ENCODE measurements around the gene MGRN1.

Gene MGRN1

GRCh38 chr16:4663465-4663776 lies 38.8 kb downstream of the MGRN1 start:
- ATAC-seq: no peak
- TF ChIP-seq TCF4 (CRISPR knock-in tag; IDR thresholded peaks at IDR 0.05; ENCODE audit: borderline replicate concordance): no peak
- no peak for TF ChIP-seq CSRNP3 (CRISPR knock-in tag; IDR thresholded peaks at IDR 0.05)
- no peak for TF ChIP-seq CSDC2 (CRISPR knock-in tag; IDR thresholded peaks at IDR 0.05)
- TF ChIP-seq ZNF70 (CRISPR knock-in tag; IDR thresholded peaks at IDR 0.05): no peak

GRCh38 chr16:4663777-4664465 lies 39.3 kb downstream of the MGRN1 start:
- no peak for ATAC-seq
- no peak for TF ChIP-seq ARNTL (CRISPR knock-in tag; IDR thresholded peaks at IDR 0.05; ENCODE audit: borderline replicate concordance, low read depth)
- TF ChIP-seq BACH2 (CRISPR knock-in tag; IDR thresholded peaks at IDR 0.05; ENCODE audit: borderline replicate concordance): no peak
- TF ChIP-seq ZNF565 (CRISPR knock-in tag; conservative IDR thresholded peaks at IDR 0.05; ENCODE audit: low read depth): no peak
- no peak for TF ChIP-seq ESRRG (CRISPR knock-in tag; IDR thresholded peaks at IDR 0.05)
- no peak for TF ChIP-seq ZNF8 (CRISPR knock-in tag; IDR thresholded peaks at IDR 0.05)
- no peak for TF ChIP-seq POU6F1 (CRISPR knock-in tag; IDR thresholded peaks at IDR 0.05; ENCODE audit: borderline replicate concordance, low read depth)
- TF ChIP-seq TOX (CRISPR knock-in tag; IDR thresholded peaks at IDR 0.05; ENCODE audit: borderline replicate concordance): no peak
- TF ChIP-seq, protein P1, sequence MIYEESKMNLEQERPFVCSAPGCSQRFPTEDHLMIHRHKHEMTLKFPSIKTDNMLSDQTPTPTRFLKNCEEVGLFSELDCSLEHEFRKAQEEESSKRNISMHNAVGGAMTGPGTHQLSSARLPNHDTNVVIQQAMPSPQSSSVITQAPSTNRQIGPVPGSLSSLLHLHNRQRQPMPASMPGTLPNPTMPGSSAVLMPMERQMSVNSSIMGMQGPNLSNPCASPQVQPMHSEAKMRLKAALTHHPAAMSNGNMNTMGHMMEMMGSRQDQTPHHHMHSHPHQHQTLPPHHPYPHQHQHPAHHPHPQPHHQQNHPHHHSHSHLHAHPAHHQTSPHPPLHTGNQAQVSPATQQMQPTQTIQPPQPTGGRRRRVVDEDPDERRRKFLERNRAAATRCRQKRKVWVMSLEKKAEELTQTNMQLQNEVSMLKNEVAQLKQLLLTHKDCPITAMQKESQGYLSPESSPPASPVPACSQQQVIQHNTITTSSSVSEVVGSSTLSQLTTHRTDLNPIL (CRISPR knock-in tag; IDR thresholded peaks at IDR 0.05; ENCODE audit: low read depth): no peak
- TF ChIP-seq ZFP30 (CRISPR knock-in tag; IDR thresholded peaks at IDR 0.05): no peak
- no peak for TF ChIP-seq ZNF70 (CRISPR knock-in tag; IDR thresholded peaks at IDR 0.05)
- TF ChIP-seq TSHZ2 (CRISPR knock-in tag; IDR thresholded peaks at IDR 0.05): no peak
- TF ChIP-seq PATZ1 (CRISPR knock-in tag; IDR thresholded peaks at IDR 0.05; ENCODE audit: borderline replicate concordance): no peak

DNA sequence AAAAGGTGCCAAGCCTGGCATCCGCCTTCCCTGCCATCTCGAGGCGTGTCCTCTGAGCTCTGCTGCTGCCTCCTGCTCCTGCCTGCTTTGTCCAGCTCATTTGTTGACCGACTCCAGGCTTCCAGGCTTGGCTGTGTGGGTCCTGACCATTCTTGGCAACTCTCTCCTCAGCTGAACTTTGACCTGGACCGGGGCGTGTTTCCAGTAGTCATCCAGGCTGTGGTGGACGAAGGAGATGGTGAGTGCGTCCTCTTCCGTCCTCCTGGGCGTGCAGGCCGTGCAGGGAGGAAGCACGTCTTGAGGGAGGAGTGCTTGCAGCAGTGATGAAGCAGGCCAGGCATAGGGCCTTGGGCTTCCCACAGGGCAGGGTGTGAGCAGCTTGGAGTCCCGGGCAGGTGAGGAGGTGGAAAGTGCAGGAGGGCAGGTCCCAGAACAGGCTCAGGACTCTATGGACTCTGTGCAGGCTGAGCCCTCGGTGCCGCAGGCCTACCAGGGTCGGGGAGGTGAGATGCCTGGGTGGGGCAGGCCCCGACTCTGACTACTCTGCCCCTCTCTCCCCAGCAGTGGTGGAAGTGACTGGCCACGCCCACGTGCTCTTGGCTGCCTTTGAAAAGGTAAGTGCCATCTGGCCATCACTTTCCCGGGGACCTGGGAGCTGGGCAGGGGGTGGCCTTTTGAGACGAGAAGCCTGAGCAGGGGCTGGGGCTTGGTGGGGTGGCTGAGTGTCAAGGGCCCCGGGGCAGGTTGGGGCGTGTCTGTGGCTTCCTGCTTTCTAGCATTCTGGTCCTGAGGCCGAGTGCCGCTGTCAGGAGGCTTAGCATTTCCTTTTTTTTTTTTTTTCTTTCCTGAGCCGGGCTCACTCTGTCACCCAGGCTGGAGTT lies 40.2 kb downstream of the MGRN1 start:
- ATAC-seq: no peak
- no peak for TF ChIP-seq ISL1 (CRISPR knock-in tag; IDR thresholded peaks at IDR 0.05)
- TF ChIP-seq ESRRG (CRISPR knock-in tag; IDR thresholded peaks at IDR 0.05): no peak
- no peak for TF ChIP-seq PPARA (CRISPR knock-in tag; IDR thresholded peaks at IDR 0.05; ENCODE audit: borderline replicate concordance)
- no peak for TF ChIP-seq CSDC2 (CRISPR knock-in tag; IDR thresholded peaks at IDR 0.05)
- TF ChIP-seq GLIS3 (CRISPR knock-in tag; IDR thresholded peaks at IDR 0.05): no peak
- TF ChIP-seq ZFP3 (CRISPR knock-in tag; IDR thresholded peaks at IDR 0.05): no peak
- TF ChIP-seq RARB (CRISPR knock-in tag; IDR thresholded peaks at IDR 0.05): no peak
- no peak for TF ChIP-seq ZNF565 (CRISPR knock-in tag; conservative IDR thresholded peaks at IDR 0.05; ENCODE audit: low read depth)
- no peak for TF ChIP-seq OSR1 (CRISPR knock-in tag; IDR thresholded peaks at IDR 0.05)
- TF ChIP-seq TCF4 (CRISPR knock-in tag; IDR thresholded peaks at IDR 0.05; ENCODE audit: borderline replicate concordance): no peak
- TF ChIP-seq ZFP30 (CRISPR knock-in tag; IDR thresholded peaks at IDR 0.05): no peak
- TF ChIP-seq TOX (CRISPR knock-in tag; IDR thresholded peaks at IDR 0.05; ENCODE audit: borderline replicate concordance): no peak
- TF ChIP-seq, protein P1 (CRISPR knock-in tag; IDR thresholded peaks at IDR 0.05; ENCODE audit: low read depth): no peak
- TF ChIP-seq ARNTL (CRISPR knock-in tag; IDR thresholded peaks at IDR 0.05; ENCODE audit: borderline replicate concordance, low read depth): no peak
- TF ChIP-seq ZNF8 (CRISPR knock-in tag; IDR thresholded peaks at IDR 0.05): no peak
- no peak for TF ChIP-seq POU6F1 (CRISPR knock-in tag; IDR thresholded peaks at IDR 0.05; ENCODE audit: borderline replicate concordance, low read depth)
- no peak for TF ChIP-seq ZNF70 (CRISPR knock-in tag; IDR thresholded peaks at IDR 0.05)

Measured in SK-N-SH treated with all-trans-retinoic acid at 6 μM for 48 hours (cell line).